ENCODE data around the gene ARHGEF28.

ARHGEF28 gene

GRCh38 chr5:73693573-73694061 lies 67.6 kb downstream of the ARHGEF28 start:
- no peak for DNase-seq

- DNase-seq, result no peak
Measured at GRCh38 chr5:73694089-73694488, 68.1 kb downstream of the ARHGEF28 start.

- DNase-seq, result no peak
Measured at GRCh38 chr5:73698011-73698410, 72.0 kb downstream of the ARHGEF28 start.

GRCh38 chr5:73701566-73701965 lies 75.6 kb downstream of the ARHGEF28 start:
- no peak for DNase-seq

- DNase-seq, result no peak
Measured at GRCh38 chr5:73702534-73702933, 76.5 kb downstream of the ARHGEF28 start.

- no peak for DNase-seq
Measured at GRCh38 chr5:73702951-73703350, 77.0 kb downstream of the ARHGEF28 start.

- DNase-seq, result no peak
Measured at GRCh38 chr5:73705364-73705763, 79.4 kb downstream of the ARHGEF28 start.

GRCh38 chr5:73706963-73707362 lies 81.0 kb downstream of the ARHGEF28 start:
- DNase-seq, result no peak

- no peak for DNase-seq
Measured at GRCh38 chr5:73709536-73710129, 83.6 kb downstream of the ARHGEF28 start.

- no peak for DNase-seq
Measured at GRCh38 chr5:73716284-73716808, 90.3 kb downstream of the ARHGEF28 start.

GRCh38 chr5:73718762-73719161 lies 92.8 kb downstream of the ARHGEF28 start:
- DNase-seq, result no peak

GRCh38 chr5:73719632-73720031 lies 93.6 kb downstream of the ARHGEF28 start:
- no peak for DNase-seq

GRCh38 chr5:73722231-73722630 lies 96.2 kb downstream of the ARHGEF28 start:
- no peak for DNase-seq

GRCh38 chr5:73726071-73726470 lies 100.1 kb downstream of the ARHGEF28 start:
- DNase-seq, result no peak

- DNase-seq, result no peak
Measured at GRCh38 chr5:73726606-73727231, 100.7 kb downstream of the ARHGEF28 start.

- DNase-seq, result no peak
Measured at GRCh38 chr5:73727470-73727869, 101.5 kb downstream of the ARHGEF28 start.

GRCh38 chr5:73728493-73729273 lies 102.7 kb downstream of the ARHGEF28 start:
- DNase-seq, result no peak

GRCh38 chr5:73729329-73729728 lies 103.3 kb downstream of the ARHGEF28 start:
- no peak for DNase-seq

- no peak for DNase-seq
Measured at GRCh38 chr5:73732045-73732444, 106.0 kb downstream of the ARHGEF28 start.

- DNase-seq, result no peak
Measured at GRCh38 chr5:73733219-73733618, 107.2 kb downstream of the ARHGEF28 start.

GRCh38 chr5:73735032-73735734 lies 109.2 kb downstream of the ARHGEF28 start:
- no peak for DNase-seq

GRCh38 chr5:73739650-73740049 lies 113.7 kb downstream of the ARHGEF28 start:
- no peak for DNase-seq

GRCh38 chr5:73740274-73740790 lies 114.3 kb downstream of the ARHGEF28 start:
- no peak for DNase-seq

Data from NCI-H526 treated with DMSO at 0.1 percent for 48 hours (cell line).